Activated CD8-positive, alpha-beta memory T cell treated with anti-CD3 and anti-CD28 coated beads, Interleukin-2, amount 50 U/mL, for 24 hours (primary cell): ENCODE results near the gene FGF1.

ENCODE experiments used
- DNase-seq: peaks from one replicate; pipeline ENCODE4 v3.0.0-alpha.2; 2020; ENCODE audit errors: extremely low read depth

FGF1 gene

DNA sequence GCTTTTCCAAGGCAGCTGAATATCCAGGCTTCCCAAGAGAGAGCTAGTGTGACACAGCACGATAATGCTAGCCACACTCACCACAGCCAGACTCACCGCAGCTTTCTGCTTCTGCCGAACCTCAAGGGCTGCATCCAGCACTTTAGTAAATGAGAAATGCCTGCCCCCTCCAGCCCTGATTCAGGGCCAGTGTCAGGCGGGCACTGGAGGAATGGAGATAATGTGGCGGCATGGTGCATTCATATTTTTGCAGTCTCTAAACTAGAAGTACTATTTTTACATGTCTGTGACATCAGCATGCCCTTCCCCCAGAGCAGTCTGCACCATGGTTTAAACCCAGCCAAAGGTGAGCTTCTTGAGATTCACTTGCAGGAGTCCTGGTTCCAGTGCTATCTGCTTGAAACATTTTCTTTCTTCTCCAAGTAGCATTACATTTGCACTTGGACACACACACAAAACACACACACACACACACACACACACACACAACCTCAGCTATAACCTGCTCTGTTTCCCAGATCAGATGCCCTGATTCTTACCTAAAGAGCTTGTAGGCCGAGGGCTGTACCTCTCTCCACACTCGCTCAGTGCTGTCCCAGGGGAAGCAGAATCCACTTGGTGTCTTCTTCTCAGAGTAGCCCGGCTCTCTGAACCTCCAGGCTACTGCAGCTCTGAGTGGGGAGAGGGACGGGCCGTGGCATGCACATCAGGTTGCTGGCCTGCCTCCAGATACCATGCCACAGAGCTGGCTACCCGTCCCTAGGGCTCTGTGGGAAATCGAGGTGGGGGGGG is at the start of gene FGF1:
FGF1 (minus strand) TSS at position 673 of the 792 bp plus-strand sequence. CDS start 71,963 bp downstream, outside the sequence.
- DNase-seq, result no peak

DNA sequence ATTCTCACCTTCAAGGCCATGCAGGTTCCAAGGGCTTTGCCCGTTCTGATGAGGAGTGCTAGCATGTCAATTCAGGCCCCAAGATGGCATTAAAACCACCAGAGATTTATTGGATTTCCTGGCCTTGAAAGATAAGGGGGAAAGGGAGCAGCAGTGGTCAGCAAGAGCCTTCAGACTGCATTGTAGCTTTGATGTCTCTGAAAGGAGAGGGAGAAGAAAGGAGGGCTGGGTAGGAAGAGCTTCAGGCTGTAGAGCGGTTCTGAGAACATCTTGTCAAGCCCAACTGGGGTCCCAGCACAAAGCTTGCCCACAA is 41.8 kb upstream of the FGF1 start:
- DNase-seq, result no peak

DNA sequence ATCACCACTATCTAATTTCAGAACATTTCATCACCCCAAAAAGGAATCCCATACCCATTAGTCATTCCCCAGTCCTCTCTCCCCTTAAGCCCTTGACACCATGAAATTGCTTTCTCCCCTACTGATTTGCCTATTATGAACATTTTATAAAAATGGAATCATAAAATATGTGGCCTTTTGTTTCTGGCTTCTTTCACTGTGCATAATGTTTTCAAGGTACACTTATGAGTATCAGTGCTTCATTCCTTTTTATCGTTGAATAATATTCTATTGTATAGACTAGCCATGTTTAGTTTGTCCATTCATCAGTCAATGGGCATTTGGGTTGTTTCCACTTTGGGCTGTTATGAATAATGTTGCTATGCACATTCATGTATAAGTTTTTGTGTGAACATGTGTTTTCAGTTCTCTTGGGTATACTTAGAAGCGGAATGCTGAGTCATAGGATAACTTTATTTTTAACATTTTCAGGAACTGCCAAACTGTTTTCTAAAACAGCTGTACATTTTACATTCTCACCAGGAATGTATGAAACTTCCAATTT is 40.4 kb upstream of the FGF1 start:
- no peak for DNase-seq

DNA sequence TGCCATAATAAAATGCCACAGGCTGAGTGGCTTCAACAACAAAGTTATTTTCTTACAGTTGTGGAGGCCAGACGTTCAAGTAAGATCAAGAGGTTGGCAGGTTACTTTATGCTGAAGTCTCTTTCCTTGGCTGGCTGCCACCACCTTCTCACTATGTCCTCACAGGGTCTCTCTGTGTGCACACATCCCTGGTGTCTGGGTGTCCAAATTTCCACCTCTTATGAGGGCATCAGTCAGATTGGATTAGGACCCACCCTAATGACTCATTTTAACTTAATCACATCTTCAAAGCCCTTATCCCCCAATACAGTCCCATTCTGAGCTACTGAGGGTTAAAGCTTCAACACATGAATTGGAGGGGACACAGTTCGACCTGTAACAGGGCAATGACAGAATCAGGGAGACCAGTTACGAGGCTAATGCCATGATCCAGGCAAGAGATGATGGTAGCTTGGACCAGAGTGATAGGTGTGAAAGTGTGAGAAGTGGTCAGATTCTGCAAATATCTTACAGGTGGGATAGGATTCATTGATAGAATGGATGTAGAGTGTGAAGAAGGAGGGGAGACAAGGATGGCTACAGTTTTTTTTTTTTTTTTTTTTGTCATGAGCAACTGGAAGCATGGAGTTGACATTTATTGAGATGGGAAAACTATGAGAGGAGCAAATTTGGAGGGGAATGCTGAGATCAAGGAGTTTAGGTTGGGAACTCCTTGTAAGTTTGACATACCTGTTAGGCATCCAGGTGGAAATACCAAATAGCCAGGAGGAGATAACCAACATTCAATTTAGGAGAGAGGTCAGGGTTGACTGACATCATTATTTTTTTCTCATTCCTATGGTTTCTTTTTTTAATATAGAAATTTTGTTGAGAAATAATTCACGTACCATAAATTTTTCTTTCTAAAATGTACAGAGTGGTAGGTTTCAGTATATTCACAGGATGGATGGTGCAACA is 39.6 kb upstream of the FGF1 start:
- no peak for DNase-seq

DNA sequence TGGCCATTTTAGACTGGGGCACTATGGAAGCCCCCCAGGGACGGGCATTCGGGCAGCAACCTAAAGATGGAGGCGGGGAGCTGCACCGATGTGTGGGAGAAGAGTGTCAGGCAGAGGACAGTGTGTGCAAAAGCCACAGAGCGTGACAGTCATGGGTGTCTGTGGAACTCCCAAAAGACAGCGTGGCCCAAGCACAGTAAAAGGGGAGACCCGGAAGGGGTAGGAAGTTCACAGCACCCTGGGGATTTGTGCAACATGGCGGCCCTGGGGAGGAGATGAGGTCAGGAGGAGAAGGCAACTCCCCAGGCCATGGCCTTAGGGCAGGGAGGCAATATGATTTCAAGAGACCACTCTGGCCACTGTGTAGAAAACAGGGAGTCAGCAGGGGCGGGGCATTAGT is 38.9 kb upstream of the FGF1 start:
- no peak for DNase-seq

DNA sequence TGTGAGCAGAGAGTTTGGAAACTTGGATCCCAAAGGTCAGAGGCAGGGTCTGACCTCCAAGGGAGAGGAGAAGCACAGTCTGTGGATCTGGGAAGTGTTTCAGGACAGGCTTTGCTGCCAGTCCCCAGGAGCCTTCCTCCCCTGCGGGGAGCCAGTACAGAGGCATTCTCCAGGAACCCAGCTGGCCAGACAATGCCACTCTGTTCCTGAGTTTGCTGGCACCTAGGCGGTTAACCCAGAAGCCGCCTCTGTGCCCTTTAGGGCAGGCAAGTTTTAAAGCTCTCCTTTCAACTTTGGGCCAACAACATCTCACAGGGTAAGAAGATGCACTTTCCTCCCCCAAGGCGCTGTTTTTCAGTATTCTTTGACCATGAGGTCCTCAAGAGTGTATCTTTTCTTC is 37.0 kb upstream of the FGF1 start:
- DNase-seq, result no peak

DNA sequence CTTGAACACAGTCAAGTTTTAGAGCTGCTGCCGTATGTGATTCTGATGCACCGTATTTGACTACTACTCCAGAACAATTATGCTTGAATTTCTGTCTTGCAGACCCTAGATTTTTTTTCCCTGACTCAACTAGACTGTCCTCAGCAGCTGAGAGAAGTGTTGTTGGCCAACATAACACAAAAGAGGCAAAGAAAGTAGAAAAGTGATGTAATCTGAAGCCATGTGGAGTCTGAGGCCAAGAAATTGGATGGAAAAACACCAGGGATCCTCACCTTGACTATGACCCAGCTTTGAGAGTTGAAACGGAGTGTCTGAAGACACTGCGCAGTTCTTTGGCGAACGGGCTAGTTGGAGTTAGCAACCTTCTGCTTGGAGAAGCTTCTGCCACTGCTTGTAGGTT is 36.3 kb upstream of the FGF1 start:
- no peak for DNase-seq

DNA sequence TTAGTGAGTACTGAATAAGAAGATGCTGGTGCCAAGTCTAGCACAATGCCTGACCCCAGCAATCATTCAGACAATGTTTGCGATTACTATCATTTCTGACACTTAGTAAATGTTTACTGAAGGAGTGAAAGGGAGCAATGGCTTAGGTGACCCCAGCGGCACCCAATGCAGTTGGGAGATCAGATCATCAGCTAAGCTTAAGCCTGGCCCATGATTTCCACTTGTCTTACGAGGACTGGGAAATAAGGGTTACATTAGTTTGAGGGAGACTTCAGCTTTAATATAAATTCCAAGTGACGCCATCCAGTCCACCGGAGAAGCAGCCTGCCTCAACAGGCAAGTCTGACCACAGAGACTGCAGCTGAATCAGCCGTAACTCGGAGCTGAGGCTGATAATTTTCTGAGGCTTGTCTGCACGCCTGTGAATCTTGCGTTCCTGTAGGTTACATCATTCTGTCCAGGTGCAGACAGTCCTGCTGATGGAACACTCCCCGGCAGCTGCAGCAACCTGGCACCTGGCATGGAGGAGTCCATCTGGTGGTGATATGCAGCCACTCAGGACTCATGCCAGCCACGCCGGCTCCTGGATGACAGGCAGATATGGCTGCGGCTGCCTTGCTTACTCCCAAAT is 34.9 kb upstream of the FGF1 start:
- no peak for DNase-seq

DNA sequence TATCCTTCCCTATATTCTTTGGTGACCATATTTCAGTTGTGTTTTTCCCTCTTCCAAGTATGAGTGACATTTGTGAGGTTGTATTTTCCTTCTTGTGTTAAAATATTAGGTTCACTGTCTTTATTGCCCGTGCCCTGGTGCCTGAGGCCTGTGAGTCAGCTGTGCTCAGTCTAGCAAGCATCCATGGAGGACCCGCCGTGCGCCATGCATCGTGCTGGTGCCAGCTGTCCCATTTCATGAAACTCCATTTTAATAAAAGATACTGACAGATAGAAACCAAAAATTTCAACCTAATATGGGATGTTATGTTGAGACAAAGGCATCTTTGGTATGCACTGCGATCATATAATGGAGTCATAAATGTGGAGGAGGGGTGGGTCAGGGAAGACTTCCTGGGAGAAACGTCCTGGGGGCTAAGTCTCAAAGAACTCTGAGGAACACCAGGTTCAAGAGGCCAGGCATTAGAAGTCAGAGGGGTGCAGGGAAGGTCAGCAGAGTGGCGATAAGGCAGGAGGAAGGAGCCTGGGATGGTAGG is 34.0 kb upstream of the FGF1 start:
- DNase-seq, result no peak

DNA sequence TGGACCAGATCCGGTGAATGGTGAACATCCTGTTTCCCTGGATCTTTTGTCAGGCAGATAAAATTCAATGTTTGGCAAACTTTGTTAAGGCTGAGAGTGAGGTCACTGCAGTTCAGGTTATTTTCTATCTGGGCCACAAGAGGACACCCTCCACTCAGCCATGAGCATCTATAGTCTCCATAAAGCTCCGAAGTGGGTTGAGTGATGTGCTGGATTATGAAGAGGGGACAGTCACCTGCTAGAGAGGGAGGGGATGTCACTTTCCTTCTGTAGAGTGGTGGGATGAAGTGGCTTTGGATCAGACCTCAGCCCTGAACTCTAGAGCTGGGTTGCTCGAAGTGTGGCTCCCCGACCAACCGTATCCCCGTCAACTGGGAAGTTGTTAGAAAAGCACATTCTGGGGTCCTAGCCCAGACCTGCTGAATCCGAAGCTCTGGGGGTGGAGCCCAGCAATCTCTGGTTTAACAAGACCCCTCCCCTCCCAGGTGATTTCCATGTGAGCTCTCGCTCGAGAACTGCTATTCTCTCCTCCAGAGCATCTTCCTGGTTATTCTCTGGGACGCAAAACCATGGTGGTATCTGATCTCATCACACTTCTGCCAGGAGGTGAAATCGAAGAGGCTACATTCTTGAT is 31.8 kb upstream of the FGF1 start:
- no peak for DNase-seq

DNA sequence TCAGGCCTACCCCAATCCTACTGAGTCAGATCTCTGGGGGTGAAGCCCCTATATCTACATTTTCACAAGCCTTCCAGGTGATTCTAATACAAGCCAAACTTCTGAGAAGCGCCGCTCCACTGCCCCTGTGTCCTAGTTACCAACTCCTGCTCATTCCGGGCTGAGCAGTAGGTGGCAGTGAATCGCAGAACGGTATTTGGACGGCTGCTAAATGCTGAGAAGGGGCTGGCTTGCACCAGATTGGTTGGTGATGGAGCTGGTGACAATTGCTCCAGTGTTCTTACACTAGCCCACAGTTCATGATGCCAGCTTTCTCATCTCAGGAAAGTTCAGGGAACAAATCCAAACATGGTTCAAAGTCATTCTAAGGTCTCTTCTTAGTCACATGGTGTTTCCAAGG is 31.1 kb upstream of the FGF1 start:
- no peak for DNase-seq

DNA sequence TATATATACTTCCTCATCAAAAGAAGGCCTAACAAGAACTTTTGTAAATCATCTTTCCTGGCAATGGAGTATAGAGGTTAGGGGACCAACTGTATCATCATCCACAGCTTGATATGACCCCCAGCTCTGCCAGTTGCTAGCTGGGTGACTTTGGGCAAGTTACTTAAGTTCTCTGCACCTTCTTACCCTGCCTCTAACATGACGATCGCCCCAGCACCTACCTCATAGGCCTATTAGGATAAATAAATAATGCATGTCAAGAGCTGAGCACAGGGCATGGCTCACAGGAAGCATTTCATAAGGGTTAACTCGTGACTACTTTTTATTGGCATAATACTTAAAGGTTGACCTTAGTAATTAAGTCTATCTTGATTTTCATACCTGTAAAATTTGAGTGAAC is 29.4 kb upstream of the FGF1 start:
- DNase-seq, result no peak

DNA sequence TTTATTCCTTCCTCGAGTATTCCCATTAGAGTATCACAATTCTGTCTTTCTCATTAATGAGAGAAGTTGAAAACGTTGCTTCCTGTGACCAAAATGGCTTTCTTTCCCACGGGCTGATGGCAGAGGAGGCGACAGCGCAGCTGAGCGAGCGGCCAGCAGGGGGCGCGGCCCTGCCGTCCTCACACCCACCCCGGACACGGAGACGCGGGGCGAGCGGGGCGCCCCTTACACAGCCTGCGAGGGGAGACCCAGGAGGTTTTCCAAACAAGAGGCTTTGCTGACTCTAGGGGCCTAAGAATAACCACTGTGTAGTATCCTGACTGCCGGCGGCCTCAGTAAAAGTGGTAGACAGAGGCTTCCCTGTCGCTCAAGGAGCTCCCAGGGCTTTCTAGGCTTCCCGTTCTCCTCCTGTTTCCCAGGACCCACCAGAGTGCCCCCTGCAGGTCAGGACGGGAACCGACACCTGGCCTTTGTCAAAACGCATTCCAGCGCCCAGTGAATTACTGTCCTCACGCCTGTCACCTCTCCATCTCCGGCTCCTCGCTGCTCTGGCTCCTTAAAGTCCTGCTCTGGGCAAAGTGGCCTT is 27.3 kb upstream of the FGF1 start:
- peak; percentile 68 for DNase-seq

DNA sequence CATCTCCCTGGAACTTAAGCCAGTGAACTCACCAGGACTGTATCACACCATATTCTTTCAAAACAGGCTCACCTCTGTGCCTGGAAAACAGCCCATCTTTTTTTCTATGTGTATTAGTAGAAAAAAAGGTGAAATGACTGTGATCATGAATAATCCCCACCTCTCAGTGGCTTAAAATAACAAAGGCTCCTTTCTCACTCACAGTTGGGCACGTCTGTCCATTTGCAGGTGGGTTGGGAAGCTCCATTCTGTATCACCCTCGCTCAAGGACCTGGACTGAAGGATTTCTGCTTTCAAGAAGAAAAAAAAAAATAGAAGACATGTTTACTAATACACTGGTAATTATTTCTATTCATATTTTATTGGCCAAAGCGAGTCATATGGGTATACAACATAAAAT is 17.3 kb upstream of the FGF1 start:
- DNase-seq, result no peak

DNA sequence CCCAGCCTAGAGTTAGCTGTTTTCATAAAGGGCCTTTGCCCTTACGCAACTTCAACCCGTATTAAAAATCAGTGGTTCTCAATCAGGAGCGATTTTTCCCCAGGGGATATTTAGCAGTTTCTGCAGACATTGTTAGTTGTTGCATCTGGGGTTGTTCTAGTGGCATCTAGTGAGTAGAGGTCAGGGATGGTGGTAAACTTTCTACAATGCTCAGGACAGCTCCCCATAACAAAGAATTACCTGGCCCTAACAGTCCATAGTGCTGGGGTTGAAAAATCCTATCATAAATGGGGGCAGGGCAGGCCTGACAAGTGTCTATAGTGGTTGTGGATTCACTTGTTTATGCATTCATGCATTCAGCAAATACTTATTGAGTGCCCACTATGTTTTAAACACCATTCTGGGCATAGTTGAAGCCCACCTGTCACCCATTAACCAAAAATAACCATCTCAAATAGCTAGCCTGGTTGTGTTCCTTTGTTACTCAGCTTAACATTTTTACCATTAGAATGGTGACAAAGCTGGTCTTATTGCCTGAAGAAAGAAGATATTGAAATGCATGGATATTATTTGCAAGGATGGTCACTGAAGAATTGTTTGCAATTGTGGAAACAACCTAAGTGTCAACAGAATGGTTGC is 15.9 kb upstream of the FGF1 start:
- DNase-seq, result no peak

DNA sequence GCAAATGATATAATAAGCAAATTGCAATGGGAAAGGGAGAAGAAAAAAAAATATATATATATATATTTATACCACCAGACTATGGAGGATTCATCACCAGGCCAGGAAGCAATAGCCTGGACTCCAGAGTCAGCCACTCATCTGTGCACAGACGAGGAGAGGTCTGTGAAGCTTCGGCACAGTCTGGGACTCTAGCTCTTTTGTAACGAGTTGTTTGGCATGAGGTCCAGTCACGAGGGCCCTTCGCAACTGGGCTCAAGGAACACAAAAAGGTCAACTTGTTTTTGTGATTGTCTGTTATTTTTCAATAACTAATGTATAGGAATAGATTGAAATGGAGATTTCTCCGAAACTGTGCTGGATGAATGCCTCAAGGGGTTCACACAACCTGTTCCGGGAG is 14.7 kb upstream of the FGF1 start:
- DNase-seq, result no peak

DNA sequence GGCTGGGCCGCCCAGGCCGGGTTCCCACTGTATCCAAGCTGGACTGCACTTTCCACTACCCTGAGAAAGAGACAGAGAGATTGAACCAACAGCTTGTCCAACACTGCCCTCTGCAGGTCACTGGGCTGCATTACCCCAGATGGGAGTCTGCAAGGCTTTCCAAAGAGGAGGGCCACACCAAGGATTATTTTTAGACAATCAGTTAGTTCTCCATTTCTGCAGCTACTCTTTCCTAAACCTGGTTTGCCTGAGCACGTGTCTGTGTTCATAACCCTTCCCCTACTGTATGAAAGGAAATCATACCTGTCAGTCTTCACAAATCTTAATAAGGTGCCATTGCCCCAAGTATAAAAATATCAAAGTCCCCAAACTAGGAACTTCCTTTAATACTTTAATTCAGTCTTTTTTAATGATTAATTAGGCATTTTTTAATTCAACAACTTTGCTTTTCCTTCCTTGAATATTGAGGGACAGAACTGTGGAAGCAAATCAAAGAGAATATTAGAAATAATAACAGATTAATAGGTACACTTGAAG is 13.4 kb upstream of the FGF1 start:
- peak; percentile 61 for DNase-seq

DNA sequence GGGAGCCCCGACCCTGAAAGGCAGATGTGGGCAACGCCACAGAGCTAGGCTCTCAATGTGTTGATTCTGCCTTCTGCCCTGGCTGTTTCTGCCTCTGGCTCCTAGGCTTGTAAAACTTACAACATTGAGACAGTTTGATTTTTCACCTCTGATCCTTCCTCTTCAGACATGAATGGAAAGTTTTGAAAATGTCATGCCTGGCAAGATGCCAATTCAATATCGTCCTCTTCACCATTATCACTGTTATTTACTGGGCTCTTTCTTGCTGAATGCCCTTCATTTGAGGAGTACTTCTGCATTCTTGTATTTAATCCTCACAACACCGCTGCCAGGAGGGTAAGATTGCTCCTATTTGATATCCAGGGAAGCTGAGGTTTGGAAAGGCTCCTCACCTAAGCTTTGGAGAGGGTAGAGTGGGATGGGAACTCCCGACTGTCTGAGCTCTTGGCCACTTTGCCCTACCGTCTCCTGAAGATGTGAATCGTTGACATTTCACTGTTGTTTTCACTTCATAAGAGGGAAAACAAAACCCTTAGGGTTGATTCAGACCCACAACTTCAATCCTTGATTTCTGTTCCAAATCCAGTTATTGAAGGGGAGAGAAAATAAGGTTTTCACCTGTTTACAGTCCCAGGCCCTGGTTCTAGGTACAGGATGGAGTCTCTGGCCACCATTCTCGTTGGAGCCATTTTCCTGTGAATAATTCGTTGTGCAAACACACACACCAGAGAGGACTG is 12.7 kb upstream of the FGF1 start:
- DNase-seq, result no peak

DNA sequence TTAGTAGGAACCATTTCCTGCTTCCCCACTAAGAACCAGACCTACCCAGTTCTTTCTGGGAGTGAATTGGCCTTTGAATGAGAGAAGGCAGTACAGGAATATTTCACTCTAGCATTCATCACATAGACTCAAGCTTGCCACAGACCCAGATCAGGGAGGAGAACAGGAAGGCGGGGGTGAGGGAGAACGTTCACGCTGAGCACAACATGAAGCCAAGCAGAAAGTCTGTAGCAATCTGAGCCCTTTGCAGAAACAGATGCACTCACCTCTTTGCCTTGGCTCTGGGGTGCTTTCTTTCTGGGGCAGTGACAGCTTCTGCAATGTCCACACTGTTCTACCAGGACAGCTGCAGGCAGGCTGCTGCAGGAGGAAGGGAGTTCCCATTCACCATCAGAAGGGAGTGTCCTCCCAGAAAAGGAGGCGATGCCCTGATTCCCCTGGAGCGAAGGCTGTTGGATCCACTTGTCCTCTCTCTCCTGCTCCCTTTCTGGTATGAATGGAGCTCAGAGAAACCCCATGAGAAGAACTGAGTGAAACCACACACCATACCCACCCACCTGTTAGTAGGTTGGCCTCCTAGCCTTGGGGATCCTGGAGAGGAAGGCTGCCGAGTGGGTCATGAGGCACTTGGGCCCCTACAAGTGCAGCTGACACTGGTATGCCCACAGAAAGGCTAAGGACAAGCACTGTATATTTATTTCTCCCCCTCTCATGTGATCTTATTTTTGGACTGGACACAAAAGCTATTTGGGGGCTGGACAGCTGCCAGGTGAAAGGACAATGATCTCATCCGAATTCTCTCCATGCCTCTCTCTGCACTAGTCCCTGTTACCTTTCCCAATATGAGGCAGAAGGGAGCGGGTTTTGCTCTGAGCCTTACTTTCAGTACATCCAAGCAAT is 11.7 kb upstream of the FGF1 start:
- DNase-seq, result no peak
